Adrenal gland (tissue), 5 donors: ENCODE results near the gene PCDHB12.
"Not testable (repeated sequence)": the region's sequence is repeated elsewhere in the genome, so short reads cannot be mapped to it uniquely, and the experiment has no call there.

ENCODE experiments used
- CTCF ChIP-seq, 6 experiments: fragments of 450-650 bp in 4 of 6; fragments of 200-600 bp in 2 of 6; sonication (generic) in 1 of 6; IDR thresholded peaks; 1 replicate in 5 of 6; 2 replicates in 1 of 6; pipeline versions ENCODE4 v1.5.1 to v1.8.0; 2016 to 2021; ENCODE audit warnings: antibody characterized with exemption in 6 of 6, mild to moderate bottlenecking in 2 of 6, moderate library complexity in 1 of 6
- POLR2A ChIP-seq, 2 donors: fragments of 450-650 bp; IDR thresholded peaks; one replicate each; pipeline ENCODE4 v1.6.1; 2017; ENCODE audit warnings: antibody characterized with exemption in 2 of 2, mild to moderate bottlenecking in 2 of 2, moderate library complexity in 1 of 2
- donor health status: DM: no; HTN: no; CAD: no.

- TF ChIP-seq CTCF, POLR2A (IDR thresholded peaks at IDR 0.05): not testable (repeated sequence)
Measured at GRCh38 chr5:141184117-141184855, 24.2 kb upstream of the PCDHB12 start.
